Measurements from ENCODE around the gene ACTL8.
A peak's percentile ranks its signal among the peaks of the same experiment; 100 is the strongest.

Gene ACTL8

DNA sequence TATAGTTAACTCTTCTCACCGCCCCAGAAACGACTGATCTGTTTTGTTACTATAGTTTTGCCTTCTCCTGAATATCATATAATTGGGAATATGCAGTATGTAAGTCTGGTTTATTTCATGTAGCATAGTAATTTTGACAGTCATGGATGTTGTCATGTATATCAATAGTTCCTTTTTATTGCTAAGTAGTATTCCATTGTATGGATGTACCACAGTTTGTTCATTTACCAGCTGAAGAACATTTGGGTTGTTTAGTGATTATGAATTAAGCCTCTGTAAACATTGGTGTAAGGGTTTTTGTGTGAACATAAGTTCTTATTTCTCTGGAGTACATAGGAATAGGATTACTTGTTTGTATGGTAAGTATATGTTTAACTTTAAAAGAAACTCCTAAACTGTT is 55.5 kb downstream of the ACTL8 start:
- DNase-seq = no peak

GRCh38 chr1:17816511-17816910 is 61.4 kb downstream of the ACTL8 start:
- DNase-seq = no peak

- no peak for DNase-seq
Observed at GRCh38 chr1:17819129-17819802, 64.1 kb downstream of the ACTL8 start.

GRCh38 chr1:17820198-17820597 is 65.1 kb downstream of the ACTL8 start:
- DNase-seq = no peak

DNA sequence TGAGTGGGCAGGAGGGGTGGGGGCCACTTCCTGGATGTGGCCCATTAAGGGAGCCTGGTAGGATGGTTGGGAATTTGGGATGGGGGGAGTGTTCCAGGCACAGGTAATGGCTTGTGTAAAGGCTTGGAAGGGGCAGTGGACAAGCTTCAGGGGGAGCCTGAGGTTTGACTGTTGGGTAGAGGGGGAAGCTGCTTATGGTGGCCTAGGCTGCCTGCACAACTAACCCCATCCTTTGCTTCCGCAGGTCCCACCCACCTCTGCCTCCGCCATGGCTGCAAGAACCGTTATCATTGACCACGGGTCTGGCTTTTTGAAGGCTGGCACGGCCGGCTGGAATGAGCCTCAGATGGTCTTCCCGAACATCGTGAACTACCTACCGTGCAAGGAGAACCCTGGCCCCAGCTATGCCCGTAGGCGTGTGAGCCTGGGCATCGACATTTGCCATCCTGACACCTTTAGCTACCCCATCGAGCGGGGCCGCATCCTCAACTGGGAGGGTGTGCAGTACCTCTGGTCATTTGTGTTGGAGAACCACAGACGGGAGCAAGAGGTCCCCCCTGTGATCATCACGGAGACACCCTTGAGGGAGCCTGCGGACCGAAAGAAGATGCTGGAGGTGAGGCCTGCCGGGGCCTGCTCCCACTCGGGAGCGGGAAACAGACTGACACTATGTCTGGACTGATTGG is 67.8 kb downstream of the ACTL8 start:
- no peak for DNase-seq

GRCh38 chr1:17825273-17826164 is 70.4 kb downstream of the ACTL8 start:
- no peak for DNase-seq

DNA sequence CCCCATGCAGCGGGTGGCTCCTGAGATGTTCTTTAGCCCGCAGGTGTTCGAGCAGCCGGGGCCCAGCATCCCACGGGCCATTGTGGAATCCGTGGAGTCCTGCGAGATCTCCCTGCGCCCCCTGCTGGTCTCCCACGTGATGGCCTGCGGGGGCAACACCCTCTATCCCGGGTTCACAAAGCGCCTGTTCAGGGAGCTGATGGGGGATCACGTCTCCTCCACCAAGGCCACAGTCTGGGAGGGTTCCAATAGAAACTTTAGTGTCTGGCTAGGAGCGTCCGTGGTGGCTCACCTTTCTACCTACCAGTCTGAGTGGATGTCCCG is 71.0 kb downstream of the ACTL8 start:
- no peak for DNase-seq

DNA sequence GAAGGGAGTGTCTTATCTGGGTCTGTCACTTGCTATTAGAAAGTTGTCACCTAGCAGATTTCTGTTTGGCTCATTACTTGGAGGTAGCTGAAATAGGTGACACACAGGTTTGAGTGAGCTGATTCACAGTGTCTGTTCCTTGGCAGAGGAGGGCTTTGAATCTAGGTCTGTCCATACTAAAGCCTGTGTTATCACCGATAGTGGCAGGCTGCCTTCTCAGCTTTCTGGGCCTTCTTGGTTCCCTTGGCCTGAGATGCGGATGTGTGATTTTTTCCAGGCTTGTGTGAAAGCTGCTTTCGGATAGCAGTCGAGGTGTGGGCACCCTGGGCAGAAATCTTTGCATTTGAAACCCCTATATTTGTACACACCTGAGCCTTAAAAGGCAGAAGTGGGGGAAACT is 73.9 kb downstream of the ACTL8 start:
- DNase-seq = no peak

DNA sequence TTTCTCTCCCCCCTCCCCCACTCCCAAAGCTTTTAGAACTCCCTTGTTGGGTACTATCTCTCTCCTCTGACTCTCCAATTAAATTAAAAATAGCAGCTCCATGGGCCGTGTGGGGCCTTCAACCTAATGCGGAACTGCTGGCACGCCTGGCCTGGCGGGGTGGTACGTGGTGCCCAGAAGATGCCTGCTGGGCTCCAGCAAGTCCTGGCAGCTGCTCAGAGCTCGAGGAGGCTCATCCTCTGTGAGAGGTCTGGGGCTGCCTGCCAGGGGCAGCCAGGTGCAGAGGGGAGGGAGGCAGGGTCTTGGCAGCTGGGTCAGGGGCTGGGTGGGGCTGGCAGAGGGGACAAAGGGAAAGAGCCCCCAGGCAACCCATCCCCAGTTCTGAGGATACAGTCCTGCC is 74.4 kb downstream of the ACTL8 start:
- no peak for DNase-seq

GRCh38 chr1:17831597-17831996 is 76.5 kb downstream of the ACTL8 start:
- DNase-seq = no peak

GRCh38 chr1:17833661-17834501 is 78.7 kb downstream of the ACTL8 start:
- DNase-seq = no peak

GRCh38 chr1:17834561-17835100 is 79.5 kb downstream of the ACTL8 start:
- no peak for DNase-seq

DNA sequence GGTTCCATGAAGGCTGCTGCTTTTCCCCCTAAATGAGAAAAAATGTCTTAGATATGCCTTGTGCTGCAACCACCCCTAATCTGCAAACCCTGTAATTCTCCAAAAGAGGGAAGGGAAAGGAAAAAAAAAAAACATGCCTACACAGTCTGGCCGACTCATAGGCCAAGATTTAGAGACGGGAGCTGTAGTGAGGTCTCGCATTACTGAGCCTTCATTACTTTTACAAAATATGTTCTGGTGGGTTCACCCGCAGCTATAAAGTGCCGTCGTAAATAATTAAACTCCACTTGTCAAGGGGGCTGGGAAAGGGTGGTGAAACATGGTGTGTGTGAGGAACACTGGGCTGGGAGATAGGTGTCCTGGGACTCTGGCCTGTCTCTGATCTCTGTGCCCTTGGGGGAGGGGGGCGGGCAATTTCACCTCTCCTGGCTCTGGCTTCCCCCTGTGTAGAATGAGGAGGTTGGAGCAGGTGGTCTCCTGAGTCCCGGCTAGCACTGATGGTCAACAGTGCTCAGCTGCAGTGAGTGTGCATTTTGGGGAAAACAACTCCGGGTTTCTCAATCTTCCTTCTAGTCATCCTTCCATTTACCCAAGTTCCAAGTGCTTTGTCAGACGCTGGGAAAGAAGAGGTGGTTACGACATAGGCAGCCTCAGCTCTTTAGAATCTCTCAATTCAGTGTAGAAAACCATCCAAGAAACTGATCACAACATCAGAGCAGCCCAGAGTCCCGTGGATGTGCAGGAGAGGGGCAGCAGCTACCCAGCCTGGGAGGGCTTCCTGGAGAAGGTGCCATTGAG is 82.3 kb downstream of the ACTL8 start:
- no peak for DNase-seq

- DNase-seq = no peak
Observed at GRCh38 chr1:17839641-17840196, 84.6 kb downstream of the ACTL8 start.

- DNase-seq = no peak
Observed at GRCh38 chr1:17841944-17842343, 86.8 kb downstream of the ACTL8 start.

GRCh38 chr1:17842686-17843085 is 87.6 kb downstream of the ACTL8 start:
- DNase-seq = no peak

- peak; percentile 95 for DNase-seq
Observed at GRCh38 chr1:17844185-17844826, 89.2 kb downstream of the ACTL8 start.

- DNase-seq = no peak
Observed at GRCh38 chr1:17845583-17845982, 90.5 kb downstream of the ACTL8 start.

DNA sequence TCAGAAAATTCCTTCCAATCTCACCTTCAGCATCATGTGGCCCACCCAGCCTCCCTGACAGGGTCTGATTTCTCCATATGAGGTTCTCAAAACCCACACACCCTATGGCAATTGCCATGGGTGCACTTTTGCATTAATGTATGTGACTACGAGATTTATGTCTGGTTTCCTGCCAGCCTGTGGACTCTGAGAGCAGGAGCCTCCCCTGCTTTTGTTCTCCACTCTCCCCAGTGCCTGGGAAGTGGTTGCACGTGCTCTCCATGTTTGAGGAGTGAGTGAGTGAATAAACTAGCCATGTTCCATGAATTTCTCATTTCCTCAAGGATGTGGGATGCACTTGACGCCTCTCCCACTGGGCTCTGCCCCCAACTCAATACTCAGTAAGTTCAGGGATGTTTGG is 91.2 kb downstream of the ACTL8 start:
- DNase-seq = no peak

- peak; percentile 58 for DNase-seq
Observed at GRCh38 chr1:17847111-17847510, 92.0 kb downstream of the ACTL8 start.

- no peak for DNase-seq
Observed at GRCh38 chr1:17849216-17849615, 94.1 kb downstream of the ACTL8 start.

All from NCI-H524 treated with DMSO at 0.1 percent for 48 hours (cell line).